ENCODE results near the gene EXTL2.

The EXTL2 gene

DNA sequence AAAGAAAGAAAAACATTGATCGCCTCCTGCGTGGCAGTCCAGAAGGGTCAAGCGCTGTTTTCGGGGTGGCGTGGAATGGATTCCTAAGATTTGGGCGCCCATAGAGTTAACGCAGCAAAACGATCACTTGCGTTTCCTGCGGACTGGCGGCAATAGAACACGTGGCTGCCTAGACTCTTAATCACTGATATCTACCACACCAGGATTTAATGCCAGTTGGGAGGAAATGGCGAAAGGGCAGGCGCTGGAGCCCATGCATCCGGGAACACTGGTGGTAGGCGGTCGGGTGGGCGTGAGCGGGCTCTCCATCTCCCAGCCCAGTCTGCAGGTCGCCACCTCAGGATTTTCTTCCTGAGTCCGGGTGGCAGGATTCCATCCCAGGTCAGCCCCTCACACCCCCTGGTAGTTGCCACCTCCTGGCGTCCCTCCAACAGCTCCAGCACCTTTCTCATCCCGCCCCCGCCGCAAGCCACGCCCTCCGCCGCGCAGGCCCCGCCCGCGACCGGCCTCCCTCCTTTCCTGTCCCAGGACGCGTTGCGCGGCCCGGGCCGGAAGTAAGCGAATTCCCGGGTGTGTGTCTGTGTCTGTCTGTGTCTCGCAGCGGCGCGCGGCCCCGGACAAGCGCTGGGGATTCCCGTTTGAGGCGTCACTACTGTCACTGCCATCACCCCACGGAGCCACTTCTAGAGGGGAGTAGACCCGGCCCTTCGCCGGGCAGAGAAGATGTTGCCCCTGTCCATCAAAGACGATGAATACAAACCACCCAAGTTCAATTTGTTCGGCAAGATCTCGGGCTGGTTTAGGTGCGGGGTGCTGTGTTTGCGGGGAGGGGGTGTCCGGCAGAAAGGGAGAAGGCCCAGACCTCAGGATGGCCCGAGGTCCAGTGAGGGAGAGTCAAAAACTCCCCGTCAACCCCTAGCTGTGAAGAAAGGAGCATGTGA is 1.2 kb upstream of the EXTL2 start, which contains the start of gene SLC30A7 (continued):
- TF ChIP-seq TOX (CRISPR knock-in tag; IDR thresholded peaks at IDR 0.05; ENCODE audit: borderline replicate concordance), result no peak
- TF ChIP-seq, protein P1, sequence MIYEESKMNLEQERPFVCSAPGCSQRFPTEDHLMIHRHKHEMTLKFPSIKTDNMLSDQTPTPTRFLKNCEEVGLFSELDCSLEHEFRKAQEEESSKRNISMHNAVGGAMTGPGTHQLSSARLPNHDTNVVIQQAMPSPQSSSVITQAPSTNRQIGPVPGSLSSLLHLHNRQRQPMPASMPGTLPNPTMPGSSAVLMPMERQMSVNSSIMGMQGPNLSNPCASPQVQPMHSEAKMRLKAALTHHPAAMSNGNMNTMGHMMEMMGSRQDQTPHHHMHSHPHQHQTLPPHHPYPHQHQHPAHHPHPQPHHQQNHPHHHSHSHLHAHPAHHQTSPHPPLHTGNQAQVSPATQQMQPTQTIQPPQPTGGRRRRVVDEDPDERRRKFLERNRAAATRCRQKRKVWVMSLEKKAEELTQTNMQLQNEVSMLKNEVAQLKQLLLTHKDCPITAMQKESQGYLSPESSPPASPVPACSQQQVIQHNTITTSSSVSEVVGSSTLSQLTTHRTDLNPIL (CRISPR knock-in tag; IDR thresholded peaks at IDR 0.05; ENCODE audit: low read depth), result no peak
- TF ChIP-seq GLIS3 (CRISPR knock-in tag; IDR thresholded peaks at IDR 0.05), result no peak
- TF ChIP-seq ZNF8 (CRISPR knock-in tag; IDR thresholded peaks at IDR 0.05), result no peak

DNA sequence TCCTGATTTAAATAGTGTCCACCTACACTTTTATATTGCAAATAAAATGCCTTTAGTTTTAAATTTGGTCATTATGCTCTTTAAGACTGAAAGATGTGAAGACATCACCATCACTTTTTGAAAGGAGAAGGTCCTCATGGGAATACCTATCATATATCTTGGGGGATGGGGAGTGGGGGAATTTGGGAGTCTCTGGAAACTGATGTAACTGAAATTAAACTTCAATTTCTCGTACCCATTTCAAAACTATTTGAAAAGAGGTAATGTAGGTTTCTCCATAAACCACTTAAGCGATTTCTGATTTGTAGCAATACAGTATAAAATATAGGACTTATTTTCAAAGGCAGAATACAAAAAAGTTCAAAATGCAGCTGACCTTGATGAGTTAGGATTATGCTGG is 924 bp downstream of the EXTL2 start:
- no peak for ATAC-seq
- TF ChIP-seq ARNTL (CRISPR knock-in tag; IDR thresholded peaks at IDR 0.05; ENCODE audit: borderline replicate concordance, low read depth) (no peak), CSDC2 (CRISPR knock-in tag; IDR thresholded peaks at IDR 0.05) (no peak), ZNF70 (CRISPR knock-in tag; IDR thresholded peaks at IDR 0.05) (no peak), ZNF8 (CRISPR knock-in tag; IDR thresholded peaks at IDR 0.05) (no peak), BACH2 (CRISPR knock-in tag; IDR thresholded peaks at IDR 0.05; ENCODE audit: borderline replicate concordance) (no peak), TCF4 (CRISPR knock-in tag; IDR thresholded peaks at IDR 0.05; ENCODE audit: borderline replicate concordance) (no peak), ISL1 (CRISPR knock-in tag; IDR thresholded peaks at IDR 0.05) (no peak), SNAI2 (CRISPR knock-in tag; IDR thresholded peaks at IDR 0.05) (no peak), ZFP30 (CRISPR knock-in tag; IDR thresholded peaks at IDR 0.05) (no peak), TOX (CRISPR knock-in tag; IDR thresholded peaks at IDR 0.05; ENCODE audit: borderline replicate concordance) (no peak), PPARA (CRISPR knock-in tag; IDR thresholded peaks at IDR 0.05; ENCODE audit: borderline replicate concordance) (no peak), ZNF565 (CRISPR knock-in tag; conservative IDR thresholded peaks at IDR 0.05; ENCODE audit: low read depth) (no peak)
- TF ChIP-seq, protein P2, sequence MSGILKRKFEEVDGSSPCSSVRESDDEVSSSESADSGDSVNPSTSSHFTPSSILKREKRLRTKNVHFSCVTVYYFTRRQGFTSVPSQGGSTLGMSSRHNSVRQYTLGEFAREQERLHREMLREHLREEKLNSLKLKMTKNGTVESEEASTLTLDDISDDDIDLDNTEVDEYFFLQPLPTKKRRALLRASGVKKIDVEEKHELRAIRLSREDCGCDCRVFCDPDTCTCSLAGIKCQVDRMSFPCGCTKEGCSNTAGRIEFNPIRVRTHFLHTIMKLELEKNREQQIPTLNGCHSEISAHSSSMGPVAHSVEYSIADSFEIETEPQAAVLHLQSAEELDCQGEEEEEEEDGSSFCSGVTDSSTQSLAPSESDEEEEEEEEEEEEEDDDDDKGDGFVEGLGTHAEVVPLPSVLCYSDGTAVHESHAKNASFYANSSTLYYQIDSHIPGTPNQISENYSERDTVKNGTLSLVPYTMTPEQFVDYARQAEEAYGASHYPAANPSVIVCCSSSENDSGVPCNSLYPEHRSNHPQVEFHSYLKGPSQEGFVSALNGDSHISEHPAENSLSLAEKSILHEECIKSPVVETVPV (CRISPR knock-in tag; IDR thresholded peaks at IDR 0.05), result no peak
- TF ChIP-seq, protein P3, sequence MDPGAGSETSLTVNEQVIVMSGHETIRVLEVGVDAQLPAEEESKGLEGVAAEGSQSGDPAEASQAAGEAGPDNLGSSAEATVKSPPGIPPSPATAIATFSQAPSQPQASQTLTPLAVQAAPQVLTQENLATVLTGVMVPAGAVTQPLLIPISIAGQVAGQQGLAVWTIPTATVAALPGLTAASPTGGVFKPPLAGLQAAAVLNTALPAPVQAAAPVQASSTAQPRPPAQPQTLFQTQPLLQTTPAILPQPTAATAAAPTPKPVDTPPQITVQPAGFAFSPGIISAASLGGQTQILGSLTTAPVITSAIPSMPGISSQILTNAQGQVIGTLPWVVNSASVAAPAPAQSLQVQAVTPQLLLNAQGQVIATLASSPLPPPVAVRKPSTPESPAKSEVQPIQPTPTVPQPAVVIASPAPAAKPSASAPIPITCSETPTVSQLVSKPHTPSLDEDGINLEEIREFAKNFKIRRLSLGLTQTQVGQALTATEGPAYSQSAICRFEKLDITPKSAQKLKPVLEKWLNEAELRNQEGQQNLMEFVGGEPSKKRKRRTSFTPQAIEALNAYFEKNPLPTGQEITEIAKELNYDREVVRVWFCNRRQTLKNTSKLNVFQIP (CRISPR knock-in tag; IDR thresholded peaks at IDR 0.05; ENCODE audit: borderline replicate concordance, low read depth), result no peak
- TF ChIP-seq, protein P4, sequence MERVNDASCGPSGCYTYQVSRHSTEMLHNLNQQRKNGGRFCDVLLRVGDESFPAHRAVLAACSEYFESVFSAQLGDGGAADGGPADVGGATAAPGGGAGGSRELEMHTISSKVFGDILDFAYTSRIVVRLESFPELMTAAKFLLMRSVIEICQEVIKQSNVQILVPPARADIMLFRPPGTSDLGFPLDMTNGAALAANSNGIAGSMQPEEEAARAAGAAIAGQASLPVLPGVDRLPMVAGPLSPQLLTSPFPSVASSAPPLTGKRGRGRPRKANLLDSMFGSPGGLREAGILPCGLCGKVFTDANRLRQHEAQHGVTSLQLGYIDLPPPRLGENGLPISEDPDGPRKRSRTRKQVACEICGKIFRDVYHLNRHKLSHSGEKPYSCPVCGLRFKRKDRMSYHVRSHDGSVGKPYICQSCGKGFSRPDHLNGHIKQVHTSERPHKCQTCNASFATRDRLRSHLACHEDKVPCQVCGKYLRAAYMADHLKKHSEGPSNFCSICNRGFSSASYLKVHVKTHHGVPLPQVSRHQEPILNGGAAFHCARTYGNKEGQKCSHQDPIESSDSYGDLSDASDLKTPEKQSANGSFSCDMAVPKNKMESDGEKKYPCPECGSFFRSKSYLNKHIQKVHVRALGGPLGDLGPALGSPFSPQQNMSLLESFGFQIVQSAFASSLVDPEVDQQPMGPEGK (CRISPR knock-in tag; IDR thresholded peaks at IDR 0.05; ENCODE audit: borderline replicate concordance), result no peak

DNA sequence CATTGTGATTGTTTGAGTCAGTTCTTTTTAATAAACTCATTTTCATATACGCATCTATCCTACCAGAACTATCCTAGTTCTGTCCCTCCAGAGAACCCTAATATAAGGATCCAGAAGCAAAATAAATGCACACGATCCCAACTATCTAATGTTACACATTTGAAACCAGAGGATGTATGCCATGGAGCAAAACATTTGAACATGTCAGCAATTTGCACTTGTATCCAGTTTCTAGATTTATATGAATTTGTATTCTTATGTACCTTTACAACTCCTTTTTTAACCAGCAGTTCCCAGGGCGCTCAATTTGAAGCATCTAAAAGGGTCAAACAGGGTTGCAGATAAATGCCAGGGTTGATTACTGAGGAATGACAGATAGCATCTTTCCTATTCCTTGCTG is 2.1 kb downstream of the EXTL2 start:
- no peak for ATAC-seq

More for the DNA sequence above, 2.1 kb downstream of the EXTL2 start:
- TF ChIP-seq, protein P1 (CRISPR knock-in tag; IDR thresholded peaks at IDR 0.05; ENCODE audit: low read depth), result no peak
- no peak for TF ChIP-seq SNAI2 (CRISPR knock-in tag; IDR thresholded peaks at IDR 0.05)
- TF ChIP-seq TOX (CRISPR knock-in tag; IDR thresholded peaks at IDR 0.05; ENCODE audit: borderline replicate concordance), result no peak
- no peak for TF ChIP-seq OSR1 (CRISPR knock-in tag; IDR thresholded peaks at IDR 0.05)
- no peak for TF ChIP-seq PPARA (CRISPR knock-in tag; IDR thresholded peaks at IDR 0.05; ENCODE audit: borderline replicate concordance)
- no peak for TF ChIP-seq ZFP30 (CRISPR knock-in tag; IDR thresholded peaks at IDR 0.05)
- no peak for TF ChIP-seq RARB (CRISPR knock-in tag; IDR thresholded peaks at IDR 0.05)
- TF ChIP-seq, protein P4 (CRISPR knock-in tag; IDR thresholded peaks at IDR 0.05; ENCODE audit: borderline replicate concordance), result no peak
- TF ChIP-seq ZNF70 (CRISPR knock-in tag; IDR thresholded peaks at IDR 0.05), result no peak
- no peak for TF ChIP-seq CSDC2 (CRISPR knock-in tag; IDR thresholded peaks at IDR 0.05)
- TF ChIP-seq GLIS3 (CRISPR knock-in tag; IDR thresholded peaks at IDR 0.05), result no peak
- TF ChIP-seq ARNTL (CRISPR knock-in tag; IDR thresholded peaks at IDR 0.05; ENCODE audit: borderline replicate concordance, low read depth), result no peak
- no peak for TF ChIP-seq ESRRG (CRISPR knock-in tag; IDR thresholded peaks at IDR 0.05)
- TF ChIP-seq BACH2 (CRISPR knock-in tag; IDR thresholded peaks at IDR 0.05; ENCODE audit: borderline replicate concordance), result no peak
- TF ChIP-seq ZFP3 (CRISPR knock-in tag; IDR thresholded peaks at IDR 0.05), result no peak
- TF ChIP-seq, protein P3 (CRISPR knock-in tag; IDR thresholded peaks at IDR 0.05; ENCODE audit: borderline replicate concordance, low read depth), result no peak
- TF ChIP-seq ZNF8 (CRISPR knock-in tag; IDR thresholded peaks at IDR 0.05), result no peak

All from SK-N-SH treated with all-trans-retinoic acid at 6 μM for 48 hours (cell line).